ENCODE data around the gene OR14I1.

DNA sequence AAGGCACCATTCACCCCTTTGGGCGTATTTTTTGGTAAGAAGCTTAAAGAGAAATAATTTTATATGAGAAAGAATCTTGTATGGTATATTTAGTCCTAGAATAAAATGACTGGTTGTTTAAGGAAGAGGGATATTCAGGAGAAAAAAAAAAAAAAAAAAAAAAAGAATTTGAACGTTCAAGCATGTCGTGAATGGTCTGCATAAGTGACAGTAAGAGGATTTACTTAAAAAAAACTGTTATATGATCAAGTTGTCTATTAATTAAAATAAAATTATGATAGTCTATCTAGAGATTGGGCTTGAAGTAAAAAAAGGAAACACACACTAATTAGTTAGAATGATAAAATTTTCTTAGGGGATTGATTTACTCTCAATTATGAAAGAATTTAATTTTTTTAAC lies 11.7 kb upstream of the OR14I1 start:
- TF ChIP-seq, protein P1, sequence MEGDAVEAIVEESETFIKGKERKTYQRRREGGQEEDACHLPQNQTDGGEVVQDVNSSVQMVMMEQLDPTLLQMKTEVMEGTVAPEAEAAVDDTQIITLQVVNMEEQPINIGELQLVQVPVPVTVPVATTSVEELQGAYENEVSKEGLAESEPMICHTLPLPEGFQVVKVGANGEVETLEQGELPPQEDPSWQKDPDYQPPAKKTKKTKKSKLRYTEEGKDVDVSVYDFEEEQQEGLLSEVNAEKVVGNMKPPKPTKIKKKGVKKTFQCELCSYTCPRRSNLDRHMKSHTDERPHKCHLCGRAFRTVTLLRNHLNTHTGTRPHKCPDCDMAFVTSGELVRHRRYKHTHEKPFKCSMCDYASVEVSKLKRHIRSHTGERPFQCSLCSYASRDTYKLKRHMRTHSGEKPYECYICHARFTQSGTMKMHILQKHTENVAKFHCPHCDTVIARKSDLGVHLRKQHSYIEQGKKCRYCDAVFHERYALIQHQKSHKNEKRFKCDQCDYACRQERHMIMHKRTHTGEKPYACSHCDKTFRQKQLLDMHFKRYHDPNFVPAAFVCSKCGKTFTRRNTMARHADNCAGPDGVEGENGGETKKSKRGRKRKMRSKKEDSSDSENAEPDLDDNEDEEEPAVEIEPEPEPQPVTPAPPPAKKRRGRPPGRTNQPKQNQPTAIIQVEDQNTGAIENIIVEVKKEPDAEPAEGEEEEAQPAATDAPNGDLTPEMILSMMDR (IDR thresholded peaks at IDR 0.05; ENCODE audit: low read length): no peak
- no peak for TF ChIP-seq EZH2 (IDR thresholded peaks at IDR 0.05; ENCODE audit: borderline replicate concordance, low read length)
